ENCODE measurements around the gene RAPGEF3. TPM values are rescaled to one million over a fixed set of nuclear protein-coding genes. Genes with fewer than 3 reads are reported as not detected.

RAPGEF3 gene
- total RNA-seq, 2 experiments from 2014 or later = 1.5 to 1.6 TPM

DNA sequence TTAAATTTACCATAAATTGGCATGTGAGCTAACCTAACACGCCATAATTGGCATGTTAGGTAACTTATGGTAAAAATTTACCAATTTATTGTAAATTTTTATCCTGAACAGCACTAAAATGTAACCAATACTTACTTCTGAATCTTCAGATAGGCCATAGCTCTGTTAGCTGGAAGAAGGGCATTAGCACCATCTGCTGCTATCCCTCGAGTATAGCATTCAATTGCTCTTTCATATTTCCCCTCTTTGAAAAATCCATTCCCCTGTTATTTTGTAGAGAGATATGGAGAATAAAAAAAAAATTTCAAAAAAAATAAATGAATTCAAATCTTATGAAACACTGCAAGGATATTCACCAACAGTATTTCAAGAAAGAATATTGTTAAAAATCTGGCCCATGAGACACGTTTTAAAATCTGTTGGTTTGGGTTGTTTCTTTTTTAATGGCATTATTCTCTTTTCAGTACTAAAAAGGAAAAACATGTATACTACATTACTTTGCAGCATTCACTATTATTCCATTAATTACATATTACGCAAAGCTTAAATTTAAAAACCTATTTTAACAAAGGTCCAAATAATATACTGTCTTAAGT is 71.9 kb downstream of the RAPGEF3 start:
- no peak overlapping the region for H3K4me3 Mint-ChIP-seq
- CTCF ChIA-PET = interaction anchor here (0.6 to 5.0 kb wide), 15 partner anchors 12 to 654 kb away, joined by 3 to 26 read pairs (median 3); no protein-coding TSS in a partner anchor
- peaks cover 26% of the 10 kb centered on the region for H3K36me3 Mint-ChIP-seq (ENCODE audit: low read depth)
- H3K9me3 Mint-ChIP-seq = no peaks in the 10 kb centered on the region
- H3K4me1 Mint-ChIP-seq (ENCODE audit: low read depth) = peaks cover 12% of the 10 kb centered on the region
- no peaks in the 10 kb centered on the region for H3K27me3 Mint-ChIP-seq (ENCODE audit: low read depth)
- intact Hi-C loops (cut with micrococcal nuclease) = loop anchor here (1.0 to 5.0 kb wide), 5 partner anchors 35 to 909 kb away; partner anchors contain the start of genes AMIGO2 and PCED1B
- DNase-seq = peak; percentile 57
- H3K27ac Mint-ChIP-seq = no peak overlapping the region

Other genes with a start within 250 kb of the RAPGEF3 start
- 10 to 100 TPM; 46.2 to 46.7 TPM for gene RPAP3, start 52.9 kb downstream of the RAPGEF3 start, total RNA-seq
- under 1 TPM in 1 of 2 experiments, not detected in 1; 0.15 TPM for gene ENDOU, start 33.4 kb downstream of the RAPGEF3 start, total RNA-seq
- 10 to 100 TPM; 16.6 to 21.0 TPM for gene SLC48A1, start 14.4 kb upstream of the RAPGEF3 start, total RNA-seq
- gene HDAC7, start 61.0 kb upstream of the RAPGEF3 start, total RNA-seq = 100 to 1,000 TPM; 272 to 289 TPM
- gene VDR, start 146.1 kb upstream of the RAPGEF3 start, total RNA-seq = 10 to 100 TPM; 56.4 to 57.7 TPM
- 100 to 1,000 TPM; 226 to 247 TPM for gene TMEM106C, start 204.7 kb upstream of the RAPGEF3 start, total RNA-seq
- not detected for gene COL2A1, start 245.6 kb upstream of the RAPGEF3 start, total RNA-seq